Kidney epithelial cell (primary cell): ENCODE data around the gene DOCK10. TPM values are rescaled to one million over a fixed set of nuclear protein-coding genes. Genes with fewer than 3 reads are reported as not detected.

Source experiments
- DNase-seq: peaks from one replicate; pipeline ENCODE4 v3.0.0-alpha.2; 2010; ENCODE audit warnings: low read depth
- H3K27me3 ChIP-seq: 2 replicates; pipeline ENCODE4 v1.6.0; 2011; ENCODE audit warnings: low read length; ENCODE audit not compliant: control insufficient read depth, insufficient read depth
- H3K36me3 ChIP-seq: 2 replicates; pipeline ENCODE4 v1.5.1; 2011; ENCODE audit warnings: low read length; ENCODE audit not compliant: control insufficient read depth, insufficient read depth
- H3K4me3 ChIP-seq: 2 replicates; pipeline ENCODE4 v1.5.1; 2011; ENCODE audit warnings: low read depth, mild to moderate bottlenecking, control low read depth, low read length
- CTCF ChIP-seq: IDR thresholded peaks from 2 replicates; pipeline ENCODE4 v1.5.1; 2011; ENCODE audit warnings: mild to moderate bottlenecking, moderate library complexity, low read length, control low read depth, inconsistent platforms; ENCODE audit not compliant: insufficient read depth, poor library complexity, severe bottlenecking
- total RNA-seq: library from RNA; depleted of rRNA; stranded (reverse); fragments of >200 nt; gene quantifications from 2 replicates; pipeline ENCODE4 v1.2.3, GENCODE V29; 2015

DOCK10 gene
- 1.2 and 5.0 TPM in 2 replicates for total RNA-seq

- H3K4me3 ChIP-seq = peak within 1 kb of the TSS; percentile 64
- H3K27me3 ChIP-seq = peaks cover 2% of the 10 kb centered on the region
- TF ChIP-seq CTCF = no peak
- no peak for DNase-seq
- no peaks in the 10 kb centered on the region for H3K36me3 ChIP-seq
These were observed at the start of gene DOCK10 for GRCh38 chr2:225041851-225042799. DOCK10 (minus strand) TSS chr2:225042468; CDS start chr2:225042374, 94 bp downstream.

GRCh38 chr2:225091336-225091735, 49.1 kb upstream of the DOCK10 start:
- no peak overlapping the region for H3K4me3 ChIP-seq
- H3K27me3 ChIP-seq = no peaks in the 10 kb centered on the region
- TF ChIP-seq CTCF = no peak
- peak; percentile 64 for DNase-seq
- H3K36me3 ChIP-seq = no peaks in the 10 kb centered on the region

GRCh38 chr2:225090746-225091145, 48.5 kb upstream of the DOCK10 start:
- Histone ChIP-seq H3K36me3 (no peaks in the 10 kb centered on the region), H3K27me3 (no peaks in the 10 kb centered on the region), H3K4me3 (no peak overlapping the region)
- no peak for DNase-seq
- TF ChIP-seq CTCF = no peak

GRCh38 chr2:225086915-225087314, 44.6 kb upstream of the DOCK10 start:
- Histone ChIP-seq H3K36me3 (no peaks in the 10 kb centered on the region), H3K27me3 (no peaks in the 10 kb centered on the region), H3K4me3 (no peak overlapping the region)
- TF ChIP-seq CTCF = no peak
- DNase-seq = no peak

GRCh38 chr2:225086439-225086838, 44.2 kb upstream of the DOCK10 start:
- no peaks in the 10 kb centered on the region for H3K27me3 ChIP-seq
- H3K4me3 ChIP-seq = no peak overlapping the region
- no peak for DNase-seq
- no peaks in the 10 kb centered on the region for H3K36me3 ChIP-seq
- TF ChIP-seq CTCF = no peak
